ENCODE measurements around the gene COPS8.

Gene COPS8

GRCh38 chr2:237085248-237086221 is at the start of gene COPS8:
Gene COPS8 (plus strand): TSS chr2:237085889. CDS start chr2:237085965, 76 bp downstream.
- Histone ChIP-seq H3K36me3 (peaks cover 2% of the 10 kb centered on the region), H3K27me3 (no peaks in the 10 kb centered on the region), H3K4me3 (ENCODE audit: low read depth in 1 of 2, low read length in 1 of 2) (peak within 1 kb of the TSS; percentile 64 to 79), H3K4me1 (ENCODE audit: control insufficient read depth in 1 of 2, insufficient read depth in 1 of 2, low read depth in 1 of 2, low read length in 1 of 2) (peaks cover 14 to 19% of the 10 kb centered on the region in 2 experiments), H3K9me3 (no peaks in the 10 kb centered on the region), H3K27ac (peak within 1 kb of the TSS; percentile 72)
- peak; percentile 36 for TF ChIP-seq CTCF (IDR thresholded peaks at IDR 0.05)

- TF ChIP-seq CTCF (IDR thresholded peaks at IDR 0.05) = no peak
- Histone ChIP-seq H3K36me3 (no peaks in the 10 kb centered on the region), H3K27me3 (no peaks in the 10 kb centered on the region), H3K9me3 (no peaks in the 10 kb centered on the region), H3K4me1 (ENCODE audit: control insufficient read depth in 1 of 2, insufficient read depth in 1 of 2, low read depth in 1 of 2, low read length in 1 of 2) (peaks cover 0 to 12% of the 10 kb centered on the region in 2 experiments), H3K27ac (no peak overlapping the region), H3K4me3 (ENCODE audit: low read depth in 1 of 2, low read length in 1 of 2) (no peak overlapping the region)
Observed at GRCh38 chr2:237039301-237040031, 46.2 kb upstream of the COPS8 start.

- Histone ChIP-seq H3K27me3 (no peaks in the 10 kb centered on the region), H3K4me3 (ENCODE audit: low read depth in 1 of 2, low read length in 1 of 2) (no peak overlapping the region), H3K27ac (no peak overlapping the region), H3K36me3 (no peaks in the 10 kb centered on the region), H3K4me1 (ENCODE audit: control insufficient read depth in 1 of 2, insufficient read depth in 1 of 2, low read depth in 1 of 2, low read length in 1 of 2) (peaks cover 6 to 25% of the 10 kb centered on the region in 2 experiments), H3K9me3 (no peaks in the 10 kb centered on the region)
- TF ChIP-seq CTCF (IDR thresholded peaks at IDR 0.05) = no peak
Observed at GRCh38 chr2:237041231-237041630, 44.5 kb upstream of the COPS8 start.

DNA sequence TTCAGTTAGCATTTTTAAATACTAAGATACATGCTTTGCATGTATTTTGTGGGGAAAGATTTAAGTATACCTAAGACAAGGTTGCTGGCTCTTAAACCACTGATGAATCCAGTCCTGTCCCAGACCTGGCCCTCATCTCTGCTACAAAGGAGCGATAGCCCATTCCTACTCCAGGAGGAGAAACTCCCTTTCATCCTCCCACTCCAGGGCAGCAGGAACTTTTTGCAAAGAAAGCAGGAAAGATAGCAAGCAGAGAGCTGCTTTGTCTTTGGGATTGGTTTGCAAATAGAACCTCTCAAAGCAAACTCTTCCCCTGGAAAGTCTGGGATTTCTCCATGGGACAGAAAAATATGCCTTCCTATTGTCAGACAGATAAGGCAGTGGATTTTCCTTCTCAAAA is 43.6 kb upstream of the COPS8 start:
- Histone ChIP-seq H3K9me3 (no peaks in the 10 kb centered on the region), H3K4me1 (ENCODE audit: control insufficient read depth in 1 of 2, insufficient read depth in 1 of 2, low read depth in 1 of 2, low read length in 1 of 2) (peaks cover 6 to 25% of the 10 kb centered on the region in 2 experiments), H3K36me3 (no peaks in the 10 kb centered on the region), H3K27me3 (no peaks in the 10 kb centered on the region), H3K4me3 (ENCODE audit: low read depth in 1 of 2, low read length in 1 of 2) (no peak overlapping the region), H3K27ac (no peak overlapping the region)
- TF ChIP-seq CTCF (IDR thresholded peaks at IDR 0.05) = no peak

GRCh38 chr2:237043866-237044265 is 41.8 kb upstream of the COPS8 start:
- TF ChIP-seq CTCF (IDR thresholded peaks at IDR 0.05) = no peak
- H3K36me3 ChIP-seq = no peaks in the 10 kb centered on the region
- no peak overlapping the region for H3K4me3 ChIP-seq (ENCODE audit: low read depth in 1 of 2, low read length in 1 of 2)
- peaks cover 6 to 25% of the 10 kb centered on the region in 2 experiments for H3K4me1 ChIP-seq (ENCODE audit: control insufficient read depth in 1 of 2, insufficient read depth in 1 of 2, low read depth in 1 of 2, low read length in 1 of 2)
- no peak overlapping the region for H3K27ac ChIP-seq
- H3K9me3 ChIP-seq = peaks cover 4% of the 10 kb centered on the region
- H3K27me3 ChIP-seq = no peaks in the 10 kb centered on the region

Data from neutrophil (primary cell).